ENCODE measurements around the gene DYSF. TPM values are rescaled to one million over a fixed set of nuclear protein-coding genes. Genes with fewer than 3 reads are reported as not detected.

Gene DYSF
- total and polyA plus RNA-seq, 7 donors, result 38.3 to 208 (median 109) TPM

GRCh38 chr2:71500426-71501079, 47.2 kb downstream of the DYSF start:
- WGBS, 3 donors, result 57 to 66% (median 61%) methylated on average over 7 of the region's 7 CpGs
- DNase-seq (no peak), ATAC-seq (peak in 1 of 4 donors; percentile 4)
- no peak for TF ChIP-seq CTCF (IDR thresholded peaks at IDR 0.05)
- Histone ChIP-seq H3K27ac (peak overlapping the region; percentile 63), H3K36me3 (ENCODE audit: insufficient read depth in 1 of 2, low read depth in 1 of 2) (peaks cover 0 to 15% of the 10 kb centered on the region in 2 donors), H3K4me3 (no peak overlapping the region), H3K4me1 (peaks cover 78% of the 10 kb centered on the region), H3K9me3 (no peaks in the 10 kb centered on the region), H3K27me3 (ENCODE audit: insufficient read depth in 3 of 3, low read length in 2 of 3) (no peaks in the 10 kb centered on the region)
- intact Hi-C loops (cut with DNase I), result no loop called here

- no peak for TF ChIP-seq CTCF (IDR thresholded peaks at IDR 0.05)
- peak in 1 of 4 donors; percentile 18 for ATAC-seq
- H3K4me3 ChIP-seq, result no peak overlapping the region
- intact Hi-C loops (cut with DNase I), result no loop called here
- 60 to 80% (median 72%) methylated on average over 5 to 6 of the region's 6 CpGs for WGBS, 3 donors
- peak overlapping the region; percentile 70 for H3K27ac ChIP-seq
- peaks cover 60% of the 10 kb centered on the region for H3K4me1 ChIP-seq
- peaks cover 0 to 15% of the 10 kb centered on the region in 2 donors for H3K36me3 ChIP-seq (ENCODE audit: insufficient read depth in 1 of 2, low read depth in 1 of 2)
- H3K9me3 ChIP-seq, result no peaks in the 10 kb centered on the region
- no peaks in the 10 kb centered on the region for H3K27me3 ChIP-seq (ENCODE audit: insufficient read depth in 3 of 3, low read length in 2 of 3)
- DNase-seq, result no peak
Observed at GRCh38 chr2:71502941-71503738, 49.8 kb downstream of the DYSF start.

- DNase-seq, result peak in 1 of 2 donors; percentile 41
- intact Hi-C loops (cut with DNase I), result no loop called here
- peak overlapping the region; percentile 70 for H3K27ac ChIP-seq
- H3K36me3 ChIP-seq (ENCODE audit: insufficient read depth in 1 of 2, low read depth in 1 of 2), result peaks cover 0 to 15% of the 10 kb centered on the region in 2 donors
- 54 to 62% (median 57%) methylated on average over 7 of the region's 7 CpGs for WGBS, 3 donors
- H3K27me3 ChIP-seq (ENCODE audit: insufficient read depth in 3 of 3, low read length in 2 of 3), result no peaks in the 10 kb centered on the region
- H3K4me1 ChIP-seq, result peaks cover 55% of the 10 kb centered on the region
- no peak overlapping the region for H3K4me3 ChIP-seq
- peak; percentile 29 to 70 (median 43) for ATAC-seq
- H3K9me3 ChIP-seq, result no peaks in the 10 kb centered on the region
- no peak for TF ChIP-seq CTCF (IDR thresholded peaks at IDR 0.05)
Observed at GRCh38 chr2:71503837-71504236, 50.5 kb downstream of the DYSF start.

- TF ChIP-seq CTCF (IDR thresholded peaks at IDR 0.05), result no peak
- no peak overlapping the region for H3K4me3 ChIP-seq
- intact Hi-C loops (cut with DNase I), result no loop called here
- peaks cover 0 to 15% of the 10 kb centered on the region in 2 donors for H3K36me3 ChIP-seq (ENCODE audit: insufficient read depth in 1 of 2, low read depth in 1 of 2)
- peaks cover 49% of the 10 kb centered on the region for H3K4me1 ChIP-seq
- WGBS, 3 donors, result 79 to 85% (median 83%) methylated on average over 7 of the region's 7 CpGs
- no peaks in the 10 kb centered on the region for H3K27me3 ChIP-seq (ENCODE audit: insufficient read depth in 3 of 3, low read length in 2 of 3)
- peak in 1 of 4 donors; percentile 10 for ATAC-seq
- no peak for DNase-seq
- H3K9me3 ChIP-seq, result no peaks in the 10 kb centered on the region
- peak overlapping the region; percentile 70 for H3K27ac ChIP-seq
Observed at GRCh38 chr2:71504611-71505010, 51.2 kb downstream of the DYSF start.

Measured in psoas muscle (tissue), 8 donors.